AG04450 (cell line): ENCODE data around the gene CASKIN2. TPM values are rescaled to one million over a fixed set of nuclear protein-coding genes. Genes with fewer than 3 reads are reported as not detected.

Experiments
- CTCF ChIA-PET: fragments of 300-600, 350-600 bp; formaldehyde crosslinking; extraction: SDS; loops from one replicate; lab custom pipeline; 2022; ENCODE audit warnings: antibody characterized with exemption, inconsistent platforms; lab: Charles Lee
- POLR2A ChIA-PET: fragments of 350-600 bp; formaldehyde crosslinking; extraction: SDS; loops from one replicate; lab custom pipeline; 2021; ENCODE audit warnings: antibody characterized with exemption, inconsistent platforms; lab: Yijun Ruan, JAX
- DNase-seq: peaks from one replicate; pipeline ENCODE4 v3.0.0-alpha.2; 2011; ENCODE audit warnings: low read depth, low spot score
- H3K27ac ChIP-seq: one replicate; pipeline ENCODE4 v1.5.1; 2012; ENCODE audit warnings: low read depth, low read length, control low read depth
- H3K27me3 ChIP-seq: one replicate; pipeline ENCODE4 v1.6.0; 2012; ENCODE audit warnings: low read length; ENCODE audit not compliant: control insufficient read depth, insufficient read depth
- H3K4me3 ChIP-seq: 2 replicates; pipeline ENCODE4 v1.5.1; 2011; ENCODE audit warnings: mild to moderate bottlenecking, low read depth, low read length, control low read depth
- H3K9me3 ChIP-seq: 2 replicates; pipeline ENCODE4 v1.5.1; 2012; ENCODE audit warnings: low read length; ENCODE audit not compliant: control insufficient read depth, insufficient read depth
- CTCF ChIP-seq: IDR thresholded peaks from 2 replicates; pipeline ENCODE4 v1.5.1; 2011; ENCODE audit warnings: low read depth, low read length, control low read depth, inconsistent platforms
- polyA plus RNA-seq: library from polyadenylated mRNA; depleted of rRNA; stranded (reverse); fragments of >200 nt; gene quantifications from 2 replicates; pipeline ENCODE4 v1.2.3, GENCODE V29; 2011

The CASKIN2 gene
- polyA plus RNA-seq, 1 experiment, result 1.9 TPM

GRCh38 chr17:75546181-75546580 lies 30.8 kb upstream of the CASKIN2 start:
- CTCF ChIA-PET, result no interaction called here
- Histone ChIP-seq H3K9me3 (no peaks in the 10 kb centered on the region), H3K27me3 (peaks cover 23% of the 10 kb centered on the region), H3K4me3 (no peak overlapping the region), H3K27ac (no peak overlapping the region)
- DNase-seq, result no peak
- POLR2A ChIA-PET, result no interaction called here
- TF ChIP-seq CTCF, result no peak

DNA sequence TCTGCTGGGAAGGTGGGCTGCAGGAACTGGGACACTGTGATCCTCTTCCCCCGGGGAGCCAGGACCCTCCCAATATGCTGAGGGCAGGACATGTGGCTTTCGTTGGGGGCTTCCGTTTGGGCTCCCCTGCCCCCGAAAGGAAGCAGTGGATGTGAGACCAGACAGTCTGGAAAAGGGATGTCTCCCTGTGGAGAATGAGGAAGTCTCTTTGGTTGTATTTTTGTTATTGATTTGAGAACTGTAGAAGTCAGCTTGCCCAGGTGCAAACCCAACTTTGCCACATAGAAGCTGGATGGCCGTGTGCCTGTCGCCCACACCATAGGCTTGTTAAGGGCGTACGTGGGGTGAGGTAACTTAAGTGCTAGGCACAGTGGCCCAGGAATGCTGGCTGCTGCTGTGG lies 28.9 kb upstream of the CASKIN2 start:
- no peaks in the 10 kb centered on the region for H3K9me3 ChIP-seq
- DNase-seq, result no peak
- H3K4me3 ChIP-seq, result no peak overlapping the region
- TF ChIP-seq CTCF, result no peak
- H3K27ac ChIP-seq, result no peak overlapping the region
- peaks cover 31% of the 10 kb centered on the region for H3K27me3 ChIP-seq
- CTCF ChIA-PET, result no interaction called here
- POLR2A ChIA-PET, result no interaction called here

GRCh38 chr17:75542728-75543336 lies 27.5 kb upstream of the CASKIN2 start:
- ChIA-PET POLR2A (interaction anchor here (1.7 kb wide), 1 partner anchor 10 kb away, joined by 4 read pairs; no protein-coding TSS in a partner anchor), CTCF (interaction anchor here (0.6 to 1.3 kb wide), 2 partner anchors 26 to 118 kb away, joined by 3 read pairs; partner anchors contain the start of gene TSEN54)
- Histone ChIP-seq H3K9me3 (no peaks in the 10 kb centered on the region), H3K27me3 (peaks cover 37% of the 10 kb centered on the region), H3K4me3 (no peak overlapping the region), H3K27ac (no peak overlapping the region)
- no peak for TF ChIP-seq CTCF
- DNase-seq, result no peak

GRCh38 chr17:75542229-75542628 lies 26.9 kb upstream of the CASKIN2 start:
- no peak overlapping the region for H3K4me3 ChIP-seq
- POLR2A ChIA-PET, result interaction anchor here (1.7 kb wide), 1 partner anchor 11 kb away, joined by 4 read pairs; no protein-coding TSS in a partner anchor
- CTCF ChIA-PET, result interaction anchor here (0.6 to 1.3 kb wide), 2 partner anchors 26 to 117 kb away, joined by 3 read pairs; partner anchors contain the start of gene TSEN54
- H3K9me3 ChIP-seq, result no peaks in the 10 kb centered on the region
- H3K27me3 ChIP-seq, result peaks cover 38% of the 10 kb centered on the region
- no peak for DNase-seq
- TF ChIP-seq CTCF, result no peak
- no peak overlapping the region for H3K27ac ChIP-seq

GRCh38 chr17:75540923-75541503 lies 25.7 kb upstream of the CASKIN2 start:
- ChIA-PET POLR2A (no interaction called here), CTCF (no interaction called here)
- no peak for TF ChIP-seq CTCF

More at GRCh38 chr17:75540923-75541503, 25.7 kb upstream of the CASKIN2 start:
- Histone ChIP-seq H3K27ac (no peak overlapping the region), H3K27me3 (peaks cover 38% of the 10 kb centered on the region), H3K4me3 (no peak overlapping the region), H3K9me3 (no peaks in the 10 kb centered on the region)
- DNase-seq, result no peak
